AG10803 (cell line): ENCODE results near the gene CLPTM1L.
"Not testable (repeated sequence)": the region's sequence is repeated elsewhere in the genome, so short reads cannot be mapped to it uniquely, and the experiment has no call there.

Experiments
- DNase-seq: peaks from one replicate; pipeline ENCODE4 v3.0.0; 2010; ENCODE audit warnings: low read depth
- H3K4me3 ChIP-seq: 2 replicates; pipeline ENCODE4 v1.5.1; 2011; ENCODE audit warnings: mild to moderate bottlenecking, low read length, control low read depth
- TF ChIP-seq, protein P1 (sequence below): conservative IDR thresholded peaks from 2 replicates; pipeline ENCODE4 v1.5.1; 2011; ENCODE audit warnings: mild to moderate bottlenecking, low read length, control low read depth, inconsistent platforms

Gene CLPTM1L

GRCh38 chr5:1288439-1289335 is 56.2 kb downstream of the CLPTM1L start:
- TF ChIP-seq, protein P1, sequence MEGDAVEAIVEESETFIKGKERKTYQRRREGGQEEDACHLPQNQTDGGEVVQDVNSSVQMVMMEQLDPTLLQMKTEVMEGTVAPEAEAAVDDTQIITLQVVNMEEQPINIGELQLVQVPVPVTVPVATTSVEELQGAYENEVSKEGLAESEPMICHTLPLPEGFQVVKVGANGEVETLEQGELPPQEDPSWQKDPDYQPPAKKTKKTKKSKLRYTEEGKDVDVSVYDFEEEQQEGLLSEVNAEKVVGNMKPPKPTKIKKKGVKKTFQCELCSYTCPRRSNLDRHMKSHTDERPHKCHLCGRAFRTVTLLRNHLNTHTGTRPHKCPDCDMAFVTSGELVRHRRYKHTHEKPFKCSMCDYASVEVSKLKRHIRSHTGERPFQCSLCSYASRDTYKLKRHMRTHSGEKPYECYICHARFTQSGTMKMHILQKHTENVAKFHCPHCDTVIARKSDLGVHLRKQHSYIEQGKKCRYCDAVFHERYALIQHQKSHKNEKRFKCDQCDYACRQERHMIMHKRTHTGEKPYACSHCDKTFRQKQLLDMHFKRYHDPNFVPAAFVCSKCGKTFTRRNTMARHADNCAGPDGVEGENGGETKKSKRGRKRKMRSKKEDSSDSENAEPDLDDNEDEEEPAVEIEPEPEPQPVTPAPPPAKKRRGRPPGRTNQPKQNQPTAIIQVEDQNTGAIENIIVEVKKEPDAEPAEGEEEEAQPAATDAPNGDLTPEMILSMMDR, result no peak
- DNase-seq, result no peak
- H3K4me3 ChIP-seq, result no peak overlapping the region

GRCh38 chr5:1285883-1286291 is 59.0 kb downstream of the CLPTM1L start:
- no peak for DNase-seq
- TF ChIP-seq, protein P1, result no peak
- no peak overlapping the region for H3K4me3 ChIP-seq

DNA sequence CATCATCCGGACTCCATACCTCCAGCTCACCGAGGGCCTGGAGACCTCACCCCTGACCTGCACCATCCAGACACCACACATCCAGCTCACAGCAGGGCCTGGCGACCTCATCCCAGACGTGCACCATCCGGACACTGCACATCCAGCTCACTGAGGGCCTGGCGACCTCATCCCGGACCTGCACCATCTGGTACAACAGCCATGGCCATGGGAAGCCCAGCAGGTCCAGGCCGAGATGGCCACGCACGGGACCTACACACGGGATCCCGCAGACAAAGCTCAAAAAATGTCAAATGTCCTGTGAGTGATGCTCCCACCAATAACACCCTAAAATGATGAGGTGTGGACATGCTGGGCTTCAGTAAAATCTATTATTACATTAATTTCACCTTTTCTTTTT is 59.8 kb downstream of the CLPTM1L start:
- DNase-seq, result no peak
- H3K4me3 ChIP-seq, result no peak overlapping the region
- TF ChIP-seq, protein P1, result no peak

- not testable (repeated sequence) for DNase-seq, H3K4me3 ChIP-seq
Measured at GRCh38 chr5:1284336-1284970, 60.4 kb downstream of the CLPTM1L start.

- not testable (repeated sequence) for DNase-seq, H3K4me3 ChIP-seq
Measured at GRCh38 chr5:1283729-1284041, 61.2 kb downstream of the CLPTM1L start.

DNA sequence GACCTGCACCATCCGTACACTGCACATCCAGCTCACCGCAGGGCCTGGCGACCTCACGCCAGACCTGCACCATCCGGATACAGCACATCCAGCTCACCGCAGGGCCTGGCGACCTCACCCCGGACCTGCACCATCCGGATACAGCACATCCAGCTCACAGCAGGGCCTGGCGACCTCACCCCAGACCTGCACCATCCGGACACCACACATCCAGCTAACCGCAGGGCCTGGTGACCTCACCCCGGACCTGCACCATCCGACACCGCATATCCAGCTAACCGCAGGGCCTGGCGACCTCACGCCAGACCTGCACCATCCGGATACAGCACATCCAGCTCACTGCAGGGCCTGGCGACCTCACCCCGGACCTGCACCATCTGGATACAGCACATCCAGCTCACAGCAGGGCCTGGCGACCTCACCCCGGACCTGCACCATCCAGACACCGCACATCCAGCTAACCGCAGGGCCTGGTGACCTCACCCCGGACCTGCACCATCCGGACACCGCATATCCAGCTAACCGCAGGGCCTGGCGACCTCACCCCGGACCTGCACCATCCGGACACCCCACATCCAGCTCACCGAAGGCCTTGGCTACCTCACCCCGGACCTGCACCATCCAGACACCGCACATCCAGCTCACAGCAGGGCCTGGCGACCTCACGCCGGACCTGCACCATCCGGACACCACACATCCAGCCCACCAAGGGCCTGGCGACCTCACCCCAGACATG is 61.7 kb downstream of the CLPTM1L start:
- not testable (repeated sequence) for DNase-seq

GRCh38 chr5:1282131-1282992 is 62.5 kb downstream of the CLPTM1L start:
- no peak for DNase-seq
- no peak overlapping the region for H3K4me3 ChIP-seq
- TF ChIP-seq, protein P1, result no peak

More for the DNA sequence above, 61.7 kb downstream of the CLPTM1L start:
- not testable (repeated sequence) for H3K4me3 ChIP-seq
